Brain microvascular endothelial cell (primary cell): ENCODE data around the gene DMWD.

Source experiments
- DNase-seq: peaks from one replicate; pipeline ENCODE4 v3.0.0-alpha.2; 2020
- H3K27ac ChIP-seq: fragments of 250-450 bp; sonication (Bioruptor Pico); 2 replicates; pipeline ENCODE4 v1.5.1; 2020; ENCODE audit warnings: mild to moderate bottlenecking, moderate library complexity
- H3K27me3 ChIP-seq: fragments of 250-450 bp; sonication (Bioruptor Pico); replicated peaks from 2 replicates; pipeline ENCODE4 v1.5.1; 2020; ENCODE audit warnings: mild to moderate bottlenecking
- H3K36me3 ChIP-seq: fragments of 250-450 bp; sonication (Bioruptor Pico); replicated peaks from 2 replicates; pipeline ENCODE4 v1.5.1; 2020; ENCODE audit warnings: mild to moderate bottlenecking
- H3K4me3 ChIP-seq: 2 replicates; pipeline ENCODE4 v1.5.1; 2011; ENCODE audit warnings: low read depth, mild to moderate bottlenecking, control low read depth, low read length, moderate library complexity
- CTCF ChIP-seq: IDR thresholded peaks from 2 replicates; pipeline ENCODE4 v1.5.1; 2011; ENCODE audit warnings: low read depth, mild to moderate bottlenecking, moderate library complexity, low read length, control low read depth, inconsistent platforms; ENCODE audit errors: missing control alignments
- in situ Hi-C: cut with HindIII; loops from 2 replicates; pipeline ENCODE4 v1.10.0; 2017; ENCODE audit warnings: low sequenced_read_pairs, low pct_ligation_motif_present

DMWD gene

DNA sequence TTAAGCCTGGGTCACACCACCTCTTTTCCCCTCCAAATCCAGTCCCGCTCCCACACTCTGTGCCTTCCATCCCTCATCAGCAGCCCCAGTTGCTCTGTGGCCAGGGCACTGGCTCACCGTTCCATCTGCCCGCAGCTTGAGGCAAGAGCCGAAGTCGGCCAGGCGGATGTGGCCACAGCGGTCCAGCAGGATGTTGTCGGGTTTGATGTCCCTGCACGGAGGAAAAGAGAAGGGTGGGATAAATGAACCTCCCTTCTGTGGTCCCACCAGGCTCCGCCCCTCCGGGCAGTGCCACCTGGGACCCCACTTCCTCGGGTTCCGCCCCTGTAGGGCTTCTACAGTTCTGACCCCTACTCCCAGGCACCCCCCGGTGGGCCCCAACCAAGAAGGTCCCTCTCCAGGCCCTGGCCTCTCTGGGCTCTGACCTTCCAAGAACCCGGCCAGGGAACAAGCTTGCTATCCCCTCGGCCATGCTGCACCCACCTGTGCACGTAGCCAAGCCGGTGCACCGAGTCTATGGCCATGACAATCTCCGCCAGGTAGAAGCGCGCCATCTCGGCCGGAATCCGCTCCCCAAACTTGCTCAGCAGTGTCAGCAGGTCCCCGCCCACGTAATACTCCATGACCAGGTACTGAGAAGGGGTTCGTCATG, 14.5 kb downstream of the DMWD start:
- Histone ChIP-seq H3K4me3 (no peak overlapping the region), H3K27ac (no peak overlapping the region), H3K36me3 (peaks cover 32% of the 10 kb centered on the region), H3K27me3 (no peaks in the 10 kb centered on the region)
- TF ChIP-seq CTCF, result no peak
- in situ Hi-C loops, result no loop called here
- DNase-seq, result no peak

- no peak for TF ChIP-seq CTCF
- DNase-seq, result no peak
- H3K27ac ChIP-seq, result no peak overlapping the region
- no peak overlapping the region for H3K4me3 ChIP-seq
- peaks cover 32% of the 10 kb centered on the region for H3K36me3 ChIP-seq
- no peaks in the 10 kb centered on the region for H3K27me3 ChIP-seq
- in situ Hi-C loops, result no loop called here
Observed at GRCh38 chr19:45777395-45777961, 15.2 kb downstream of the DMWD start.

DNA sequence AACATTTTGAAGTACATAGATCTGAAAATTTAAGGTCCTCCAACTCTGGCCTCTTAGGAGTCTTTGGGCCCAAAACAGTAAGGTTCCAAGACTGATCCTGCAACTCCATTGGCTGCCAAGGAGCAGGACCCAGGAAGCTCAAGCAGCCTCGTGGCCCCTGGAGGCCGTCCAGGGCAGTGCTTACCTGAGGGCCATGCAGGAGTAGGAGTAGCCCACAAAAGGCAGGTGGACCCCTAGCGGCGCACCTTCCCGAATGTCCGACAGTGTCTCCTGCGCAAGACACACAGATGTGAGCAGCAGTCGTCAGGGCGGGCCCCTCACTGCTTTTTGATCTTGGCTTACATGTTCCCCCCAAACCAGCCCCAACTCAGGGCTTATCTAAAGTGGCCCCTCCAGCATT, 17.9 kb downstream of the DMWD start:
- Histone ChIP-seq H3K4me3 (no peak overlapping the region), H3K27ac (no peak overlapping the region), H3K27me3 (no peaks in the 10 kb centered on the region), H3K36me3 (peaks cover 32% of the 10 kb centered on the region)
- TF ChIP-seq CTCF, result peak; percentile 9
- no peak for DNase-seq
- in situ Hi-C loops, result no loop called here

DNA sequence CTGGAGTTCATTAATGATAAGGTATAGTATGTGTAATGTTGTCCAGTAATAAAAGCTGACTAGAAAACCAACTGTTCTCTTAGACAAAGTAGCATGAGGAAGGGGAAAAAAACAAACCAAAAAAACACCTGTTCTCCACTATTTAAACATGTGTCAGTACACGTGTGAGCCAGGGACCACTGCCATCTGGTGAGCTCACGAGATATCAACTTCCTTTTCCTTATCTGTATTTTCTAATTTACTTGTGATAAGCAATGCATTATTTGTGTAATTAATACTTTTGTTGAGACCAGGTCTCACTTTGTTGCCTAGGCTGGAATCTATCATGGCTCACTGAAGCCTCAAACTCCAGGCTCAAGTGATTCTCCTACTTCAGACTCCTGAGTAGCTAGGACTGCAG, 19.3 kb downstream of the DMWD start:
- H3K36me3 ChIP-seq, result peaks cover 23% of the 10 kb centered on the region
- no peak for DNase-seq
- no peaks in the 10 kb centered on the region for H3K27me3 ChIP-seq
- in situ Hi-C loops, result no loop called here
- H3K27ac ChIP-seq, result no peak overlapping the region
- no peak for TF ChIP-seq CTCF
- no peak overlapping the region for H3K4me3 ChIP-seq

GRCh38 chr19:45772912-45773311, 19.7 kb downstream of the DMWD start:
- no peak for DNase-seq
- peaks cover 19% of the 10 kb centered on the region for H3K36me3 ChIP-seq
- in situ Hi-C loops, result no loop called here
- no peak overlapping the region for H3K27ac ChIP-seq
- no peak overlapping the region for H3K4me3 ChIP-seq
- TF ChIP-seq CTCF, result no peak
- H3K27me3 ChIP-seq, result no peaks in the 10 kb centered on the region
